ENCODE data around the gene DERA.
"Not testable (repeated sequence)": the region's sequence is repeated elsewhere in the genome, so short reads cannot be mapped to it uniquely, and the experiment has no call there.

DERA gene

DNA sequence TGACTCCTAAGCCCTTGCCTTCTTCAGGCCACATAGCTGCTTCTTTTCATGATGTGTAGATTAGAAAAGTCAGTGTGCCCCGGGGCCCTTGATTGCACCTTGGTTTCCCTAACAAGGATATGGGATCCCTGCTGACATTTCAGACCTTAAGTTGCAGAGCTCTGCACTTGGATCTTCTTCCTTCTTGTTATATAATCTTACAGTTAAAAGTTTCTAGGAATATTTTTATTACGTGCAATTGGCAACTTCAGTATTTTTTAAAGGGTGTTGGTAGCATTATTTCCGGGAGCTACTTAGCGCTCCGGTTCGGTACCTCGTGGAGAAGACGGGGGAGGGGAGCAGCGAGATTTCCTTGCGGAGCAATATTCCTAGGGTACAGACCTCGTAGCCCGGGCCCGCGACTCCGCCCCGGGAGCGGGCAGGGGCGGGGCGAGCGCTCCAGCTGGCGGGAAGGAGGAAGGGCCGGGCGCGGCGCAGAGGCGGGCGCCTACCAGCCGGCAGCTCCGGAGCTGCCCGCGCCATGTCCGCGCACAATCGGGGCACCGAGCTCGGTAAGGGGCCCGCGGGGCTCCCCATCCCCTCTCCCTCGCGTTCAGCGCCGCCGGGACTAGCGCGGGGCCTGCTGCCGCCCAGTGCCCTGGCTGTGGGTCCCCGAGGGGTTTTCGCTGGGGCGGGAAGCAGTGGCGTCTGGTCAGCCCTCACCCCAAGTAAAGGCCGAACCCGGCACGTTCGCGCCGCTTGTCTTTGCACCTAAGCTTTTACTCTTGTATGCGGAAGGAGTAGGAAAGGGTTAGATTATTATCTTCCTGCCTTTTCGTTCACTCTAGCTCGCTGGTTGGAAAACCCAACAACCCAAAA lies at the start of gene DERA:
TSS of gene DERA (plus strand) at position 469 of the 858 bp plus-strand sequence. CDS start at position 521, 52 bp downstream.
- peak; percentile 72 to 78 for DNase-seq

GRCh38 chr12:15861404-15861803 lies 49.7 kb upstream of the DERA start:
- no peak for DNase-seq

- no peak for DNase-seq
Measured at GRCh38 chr12:15862840-15863239, 48.3 kb upstream of the DERA start.

- no peak for DNase-seq
Measured at GRCh38 chr12:15863372-15863771, 47.8 kb upstream of the DERA start.

DNA sequence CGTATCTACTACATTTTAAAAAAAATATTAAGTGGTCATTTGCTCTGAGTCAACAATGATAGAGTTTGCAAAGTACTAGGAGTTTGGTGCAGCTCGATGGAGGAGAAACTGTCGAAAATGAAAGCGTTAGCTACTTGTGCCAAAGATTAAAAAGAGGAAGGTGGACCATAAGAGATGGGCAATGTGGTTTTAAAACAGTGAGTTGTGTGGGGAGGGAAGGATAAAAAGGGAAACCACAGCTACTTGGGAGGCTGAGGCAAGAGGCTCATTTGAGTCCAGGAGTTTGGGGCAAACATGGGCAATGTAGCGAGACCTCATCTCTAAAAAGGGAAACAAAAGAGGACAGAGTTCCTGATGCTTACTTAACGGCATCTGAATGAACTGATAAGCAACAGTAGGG lies 47.1 kb upstream of the DERA start:
- DNase-seq: no peak

GRCh38 chr12:15868186-15868585 lies 42.9 kb upstream of the DERA start:
- no peak for DNase-seq

DNA sequence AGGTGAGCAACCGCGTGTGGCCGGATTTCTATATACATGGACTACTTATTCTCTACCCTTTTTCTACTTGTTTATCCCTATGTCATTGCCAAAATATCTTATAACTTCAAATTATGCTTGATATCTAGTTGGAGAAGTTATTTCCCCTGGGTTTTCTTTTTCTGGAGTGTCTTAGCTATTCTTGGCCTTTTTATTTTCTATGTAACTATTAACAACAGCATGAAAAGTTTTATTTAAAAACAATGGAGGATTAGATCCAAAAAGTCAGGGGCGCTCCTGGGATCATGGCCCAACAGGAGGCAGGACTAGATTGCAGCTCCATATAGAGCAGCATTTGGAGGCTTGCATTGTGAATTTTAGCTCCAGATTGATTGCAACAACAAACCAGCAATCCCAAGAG lies 37.6 kb upstream of the DERA start:
- no peak for DNase-seq

DNA sequence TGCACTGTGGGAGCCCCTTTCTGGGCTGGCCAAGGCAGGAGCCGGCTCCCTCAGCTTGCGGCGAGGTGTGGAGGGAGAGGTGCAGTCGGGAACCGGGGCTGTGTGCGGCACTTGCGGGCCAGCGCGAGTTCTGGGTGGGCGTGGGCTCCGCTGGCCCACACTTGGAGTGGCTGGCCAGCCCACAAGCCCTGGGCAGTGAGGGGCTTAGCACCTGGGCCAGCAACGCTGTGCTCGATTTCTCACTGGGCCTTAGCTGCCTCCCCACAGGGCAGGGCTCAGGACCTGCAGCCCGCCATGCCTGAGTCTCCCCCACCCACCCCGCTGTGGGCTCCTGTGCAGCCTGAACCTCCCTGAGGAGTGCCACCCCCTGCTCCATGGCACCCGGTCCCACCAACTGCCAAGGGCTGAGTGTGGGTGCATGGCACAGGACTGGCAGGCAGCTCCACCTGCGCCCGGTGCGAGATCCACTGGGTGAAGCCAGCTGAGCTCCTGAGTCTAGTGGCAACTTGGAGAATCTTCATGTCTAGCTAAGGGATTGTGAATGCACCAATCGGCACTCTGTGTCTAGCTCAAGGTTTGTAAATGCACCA lies 36.5 kb upstream of the DERA start:
- not testable (repeated sequence) for DNase-seq

GRCh38 chr12:15875863-15876262 lies 35.3 kb upstream of the DERA start:
- DNase-seq: no peak

GRCh38 chr12:15879413-15879812 lies 31.7 kb upstream of the DERA start:
- no peak for DNase-seq

DNA sequence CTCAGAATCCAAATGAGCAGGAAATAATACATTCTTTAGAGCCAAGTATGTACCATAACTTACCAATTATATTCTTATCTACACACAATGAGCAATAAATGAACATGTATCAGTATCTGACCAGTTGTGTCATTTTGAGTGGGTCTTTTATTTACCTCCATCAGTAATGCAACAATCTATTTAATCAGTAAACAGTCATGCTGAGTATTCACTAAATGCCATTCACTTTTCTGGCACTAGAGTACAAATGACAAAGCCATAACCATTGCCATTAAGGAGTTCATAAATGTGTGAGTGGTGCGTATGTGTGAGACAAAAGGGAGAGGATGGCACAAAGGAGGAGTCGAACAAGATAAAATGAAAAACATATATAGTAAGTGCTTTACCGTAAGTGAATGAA lies 30.4 kb upstream of the DERA start:
- no peak for DNase-seq

GRCh38 chr12:15882118-15882971 lies 28.8 kb upstream of the DERA start, which contains the start of gene STRAP:
Gene STRAP, plus strand, starts transcription at chr12:15882387. Its CDS starts 321 bp downstream, at chr12:15882708.
- DNase-seq: peak; percentile 97

- no peak for DNase-seq
Measured at GRCh38 chr12:15883536-15883935, 27.6 kb upstream of the DERA start.

- DNase-seq: no peak
Measured at GRCh38 chr12:15886372-15887042, 24.6 kb upstream of the DERA start.

DNA sequence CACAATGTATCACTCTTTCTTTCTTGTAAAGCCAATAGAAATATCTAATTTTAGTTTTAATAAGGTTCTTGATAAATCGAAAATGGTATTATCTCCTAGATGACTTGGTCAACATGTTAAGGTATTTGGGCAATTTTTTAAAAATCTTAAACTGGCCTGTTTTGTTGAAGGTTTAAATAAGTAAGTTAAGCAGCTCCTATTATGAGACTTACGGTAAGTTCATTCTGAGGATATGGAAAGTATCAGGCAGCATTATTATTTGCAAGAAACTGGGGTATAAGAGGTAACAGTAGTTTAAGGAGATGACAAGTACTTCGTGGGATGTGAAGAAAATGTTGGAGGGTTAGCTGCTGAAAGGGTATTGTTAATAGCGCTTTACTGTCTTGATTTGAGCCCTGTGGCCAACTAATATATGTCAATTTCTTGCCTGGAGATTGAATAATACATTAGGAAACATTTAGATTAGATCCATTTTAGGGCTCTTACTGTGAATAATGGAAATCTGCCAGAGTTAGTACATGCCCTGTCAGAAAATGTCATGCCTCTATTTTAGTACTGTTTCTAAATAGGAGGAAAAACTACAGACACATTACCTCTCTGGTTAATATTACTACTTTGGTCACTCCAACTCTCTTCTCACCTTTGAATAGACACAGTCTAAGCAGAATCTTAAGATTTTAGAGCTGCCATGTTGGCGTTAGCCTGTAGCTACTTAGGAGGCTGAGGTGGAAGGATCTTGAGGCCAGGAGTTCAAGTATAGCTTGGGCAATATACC lies 23.9 kb upstream of the DERA start:
- no peak for DNase-seq

DNA sequence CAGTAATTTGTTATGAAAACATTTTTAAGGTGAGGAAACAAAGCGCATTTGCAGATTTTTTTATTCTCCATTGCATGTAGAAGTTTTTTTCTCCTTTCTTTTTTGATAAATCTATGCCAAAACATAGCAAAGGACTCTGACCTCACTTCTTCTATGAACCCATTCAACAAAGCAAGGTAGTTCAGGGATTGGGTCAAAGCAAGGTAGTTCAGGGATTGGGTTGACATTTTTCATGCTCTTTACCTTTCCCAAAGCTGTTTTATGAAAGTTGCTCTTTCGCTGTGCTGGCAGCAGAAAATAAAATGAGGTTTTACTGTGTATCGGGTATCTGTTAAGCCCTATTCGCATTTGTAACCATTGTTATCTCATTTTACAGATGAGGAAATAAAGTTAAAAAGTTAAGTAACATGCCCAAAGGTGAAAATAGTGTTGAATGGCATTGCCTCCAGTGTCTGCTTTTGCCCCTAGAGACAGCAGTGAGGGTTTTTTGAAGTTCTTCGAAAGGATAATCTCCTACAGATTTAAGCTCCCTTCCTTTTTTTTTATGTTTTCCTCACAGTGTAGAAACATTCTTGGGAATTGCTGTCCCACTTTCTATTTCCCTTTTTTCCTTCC lies 18.4 kb upstream of the DERA start:
- no peak for DNase-seq

GRCh38 chr12:15893260-15893659 lies 17.9 kb upstream of the DERA start:
- DNase-seq: no peak

- DNase-seq: no peak
Measured at GRCh38 chr12:15896867-15897266, 14.3 kb upstream of the DERA start.

DNA sequence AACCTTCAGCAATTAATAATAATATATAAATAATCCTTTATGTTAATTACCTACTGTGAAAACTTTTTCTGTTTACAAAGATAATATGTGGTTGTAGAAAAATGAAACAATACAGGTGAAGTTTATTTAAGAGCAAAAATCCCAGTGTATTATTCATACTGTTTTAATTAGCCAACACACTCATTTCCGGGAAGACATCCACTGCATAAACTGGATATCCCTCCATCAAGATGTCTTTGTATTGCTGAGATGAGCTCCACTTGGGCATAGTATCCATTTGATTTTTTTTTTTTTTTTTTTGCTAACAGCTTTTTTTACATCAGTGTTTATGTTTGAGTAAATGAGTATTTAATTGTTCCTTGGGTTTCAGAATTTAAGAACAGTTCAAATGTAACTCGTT lies 13.7 kb upstream of the DERA start:
- DNase-seq: no peak

DNA sequence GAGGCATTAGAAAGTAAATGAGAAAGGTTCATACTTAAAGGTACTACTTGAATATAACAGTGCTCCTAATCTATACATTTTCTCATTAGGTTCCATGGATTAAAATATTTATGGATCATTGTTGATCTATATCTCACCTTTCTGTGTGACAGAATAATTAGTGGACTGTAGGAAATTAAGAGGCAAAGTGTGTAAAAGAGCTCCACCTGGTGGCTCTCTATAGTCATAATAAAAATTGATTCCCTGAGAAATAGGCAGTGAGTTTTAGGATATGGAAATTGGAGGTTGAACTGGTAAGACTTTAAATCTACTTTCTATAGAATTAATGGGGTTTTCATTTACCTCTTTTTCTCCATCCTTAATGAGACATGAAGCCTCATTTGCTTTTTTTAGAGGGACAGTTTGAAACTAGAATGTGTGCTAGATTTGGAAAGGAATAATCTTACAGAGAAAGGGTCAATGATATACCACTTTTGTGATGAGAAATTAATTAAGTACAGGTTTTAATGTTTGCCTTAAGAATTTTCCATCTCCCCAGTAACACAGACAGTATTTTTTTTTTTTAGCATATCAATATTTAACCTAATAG lies 11.8 kb upstream of the DERA start:
- DNase-seq: no peak

DNA sequence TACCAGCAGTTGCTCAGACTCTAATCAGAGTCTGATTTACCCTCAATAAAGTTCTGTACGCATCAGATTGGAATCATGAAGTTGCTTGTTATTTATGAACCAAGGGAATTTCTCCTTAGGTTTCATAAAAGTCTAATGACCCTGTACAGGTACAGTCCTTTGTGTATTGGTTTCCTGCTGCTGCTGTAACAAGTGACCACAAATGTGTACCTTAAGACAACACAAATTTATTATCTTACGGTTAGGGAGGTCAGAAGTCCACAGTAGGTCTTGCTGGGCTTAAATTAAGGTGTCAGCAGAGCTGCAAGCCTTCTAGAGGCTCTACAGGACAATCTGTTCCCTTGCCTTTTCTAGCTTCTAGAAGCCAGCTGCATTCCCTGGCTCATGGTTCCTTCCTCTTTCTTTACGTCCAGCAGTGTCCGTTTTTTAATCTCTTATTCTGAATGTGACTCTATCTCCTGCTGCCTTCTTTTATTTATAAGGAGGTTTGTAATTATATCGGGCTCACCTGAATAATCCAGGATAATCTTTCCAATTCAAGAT lies 6.7 kb upstream of the DERA start:
- no peak for DNase-seq
